ENCODE measurements around the gene SGSM2.
A peak's percentile ranks its signal among the peaks of the same experiment; 100 is the strongest.

The SGSM2 gene

GRCh38 chr17:2369551-2370210, 32.4 kb downstream of the SGSM2 start:
- TF ChIP-seq GABPA (IDR thresholded peaks at IDR 0.05; ENCODE audit: low read depth) (no peak), CTCF (IDR thresholded peaks at IDR 0.05; ENCODE audit: insufficient read depth, low read length) (no peak), SPI1 (IDR thresholded peaks at IDR 0.05; ENCODE audit: borderline replicate concordance, low read depth) (no peak), REST (IDR thresholded peaks at IDR 0.05; ENCODE audit: insufficient replicate concordance, low read depth) (no peak), POLR2AphosphoS5 (IDR thresholded peaks at IDR 0.05; ENCODE audit: low read depth) (no peak)
- Histone ChIP-seq H3K27ac (replicated peaks) (no peak overlapping the region), H3K4me3 (replicated peaks; ENCODE audit: insufficient read depth, low read length) (no peak overlapping the region), H3K27me3 (ENCODE audit: insufficient read depth, poor library complexity, severe bottlenecking) (no peaks in the 10 kb centered on the region)
- peak in 1 of 2 experiments; percentile 1 for DNase-seq (ENCODE audit: low read depth in 1 of 2, low spot score in 1 of 2)

- Histone ChIP-seq H3K27me3 (ENCODE audit: insufficient read depth, poor library complexity, severe bottlenecking) (no peaks in the 10 kb centered on the region), H3K27ac (replicated peaks) (no peak overlapping the region), H3K4me3 (replicated peaks; ENCODE audit: insufficient read depth, low read length) (no peak overlapping the region)
- no peak for DNase-seq (ENCODE audit: low read depth in 1 of 2, low spot score in 1 of 2)
- TF ChIP-seq REST (IDR thresholded peaks at IDR 0.05; ENCODE audit: insufficient replicate concordance, low read depth) (no peak), GABPA (IDR thresholded peaks at IDR 0.05; ENCODE audit: low read depth) (no peak), SPI1 (IDR thresholded peaks at IDR 0.05; ENCODE audit: borderline replicate concordance, low read depth) (no peak), CTCF (IDR thresholded peaks at IDR 0.05; ENCODE audit: insufficient read depth, low read length) (no peak), POLR2AphosphoS5 (IDR thresholded peaks at IDR 0.05; ENCODE audit: low read depth) (no peak)
Measured at GRCh38 chr17:2370211-2370589, 32.9 kb downstream of the SGSM2 start.

GRCh38 chr17:2371183-2372130, 34.2 kb downstream of the SGSM2 start:
- no peak for TF ChIP-seq GABPA (IDR thresholded peaks at IDR 0.05; ENCODE audit: low read depth)
- TF ChIP-seq SPI1 (IDR thresholded peaks at IDR 0.05; ENCODE audit: borderline replicate concordance, low read depth), result no peak
- TF ChIP-seq POLR2AphosphoS5 (IDR thresholded peaks at IDR 0.05; ENCODE audit: low read depth), result no peak
- TF ChIP-seq REST (IDR thresholded peaks at IDR 0.05; ENCODE audit: insufficient replicate concordance, low read depth), result no peak
- no peak for TF ChIP-seq CTCF (IDR thresholded peaks at IDR 0.05; ENCODE audit: insufficient read depth, low read length)
- no peak overlapping the region for H3K27ac ChIP-seq (replicated peaks)
- no peaks in the 10 kb centered on the region for H3K27me3 ChIP-seq (ENCODE audit: insufficient read depth, poor library complexity, severe bottlenecking)
- H3K4me3 ChIP-seq (replicated peaks; ENCODE audit: insufficient read depth, low read length), result no peak overlapping the region
- no peak for DNase-seq (ENCODE audit: low read depth in 1 of 2, low spot score in 1 of 2)
